ENCODE measurements around the gene NOM1. TPM values are rescaled to one million over a fixed set of nuclear protein-coding genes. Genes with fewer than 3 reads are reported as not detected.
A peak's percentile ranks its signal among the peaks of the same experiment; 100 is the strongest.
"Not testable (repeated sequence)": the region's sequence is repeated elsewhere in the genome, so short reads cannot be mapped to it uniquely, and the experiment has no call there.

The NOM1 gene
- polyA plus RNA-seq, 1 donor = 21.2 TPM

DNA sequence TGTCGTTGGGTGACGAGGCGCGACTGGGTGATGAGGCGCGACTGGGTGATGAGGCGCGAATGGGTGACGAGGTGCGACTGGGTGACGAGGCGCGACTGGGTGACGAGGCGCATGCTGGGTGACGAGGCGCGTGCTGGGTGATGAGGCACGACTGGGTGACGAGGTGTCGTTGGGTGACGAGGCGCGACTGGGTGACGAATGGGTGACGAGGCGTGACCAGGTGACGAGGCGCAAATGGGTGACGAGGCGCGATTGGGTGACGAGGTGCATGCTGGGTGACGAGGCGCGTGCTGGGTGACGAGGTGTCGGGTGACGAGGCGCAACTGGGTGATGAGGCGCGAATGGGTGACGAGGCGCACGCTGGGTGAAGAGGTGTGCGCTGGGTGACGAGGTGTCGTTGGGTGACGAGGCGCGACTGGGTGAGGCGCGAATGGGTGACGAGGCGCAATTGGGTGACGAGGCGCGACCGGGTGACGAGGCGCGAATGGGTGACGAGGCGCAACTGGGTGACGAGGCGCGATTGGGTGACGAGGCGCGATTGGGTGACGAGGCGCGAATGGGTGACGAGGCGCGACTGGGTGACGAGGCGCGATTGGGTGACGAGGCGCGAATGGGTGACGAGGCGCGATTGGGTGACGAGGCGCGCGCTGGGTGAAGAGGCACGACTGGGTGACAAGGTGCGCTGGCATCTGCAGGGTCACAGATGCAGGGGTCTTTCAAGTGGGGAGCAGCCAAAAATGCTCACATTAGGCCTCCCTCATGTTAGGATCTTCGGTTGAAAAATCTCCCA lies 7.9 kb upstream of the NOM1 start:
- Histone ChIP-seq H3K9me3 (ENCODE audit: control insufficient read depth, low read depth, low read length) (peaks cover 20% of the 10 kb centered on the region), H3K36me3 (ENCODE audit: control insufficient read depth, insufficient read depth, low read length) (no peaks in the 10 kb centered on the region), H3K27me3 (ENCODE audit: control insufficient read depth, insufficient read depth, low read length) (peaks cover 25% of the 10 kb centered on the region), H3K4me1 (ENCODE audit: control insufficient read depth, insufficient read depth, low read length) (no peaks in the 10 kb centered on the region), H3K4me3 (ENCODE audit: low read length) (no peak overlapping the region), H3K27ac (ENCODE audit: low read length) (no peak overlapping the region)
- WGBS (ENCODE audit: insufficient coverage, low lambda C conversion rate) = 99% methylated on average over 29 of the region's 92 CpGs
- no peak for DNase-seq

GRCh38 chr7:156942708-156943090 lies 6.8 kb upstream of the NOM1 start:
- peak overlapping the region; percentile 1 for H3K4me3 ChIP-seq (ENCODE audit: low read length)
- no peaks in the 10 kb centered on the region for H3K4me1 ChIP-seq (ENCODE audit: control insufficient read depth, insufficient read depth, low read length)
- peaks cover 20% of the 10 kb centered on the region for H3K9me3 ChIP-seq (ENCODE audit: control insufficient read depth, low read depth, low read length)
- H3K27ac ChIP-seq (ENCODE audit: low read length) = no peak overlapping the region
- no peaks in the 10 kb centered on the region for H3K36me3 ChIP-seq (ENCODE audit: control insufficient read depth, insufficient read depth, low read length)
- peaks cover 28% of the 10 kb centered on the region for H3K27me3 ChIP-seq (ENCODE audit: control insufficient read depth, insufficient read depth, low read length)
- WGBS (ENCODE audit: insufficient coverage, low lambda C conversion rate) = no CpG with 5 or more reads among the region's 24 CpGs
- no peak for DNase-seq

GRCh38 chr7:156943091-156944041 lies 6.1 kb upstream of the NOM1 start:
- Histone ChIP-seq H3K4me1 (ENCODE audit: control insufficient read depth, insufficient read depth, low read length) (no peaks in the 10 kb centered on the region), H3K27me3 (ENCODE audit: control insufficient read depth, insufficient read depth, low read length) (peaks cover 28% of the 10 kb centered on the region), H3K27ac (ENCODE audit: low read length) (no peak overlapping the region), H3K4me3 (ENCODE audit: low read length) (peak overlapping the region; percentile 1), H3K9me3 (ENCODE audit: control insufficient read depth, low read depth, low read length) (peaks cover 20% of the 10 kb centered on the region), H3K36me3 (ENCODE audit: control insufficient read depth, insufficient read depth, low read length) (no peaks in the 10 kb centered on the region)
- DNase-seq = no peak
- no CpG with 5 or more reads among the region's 36 CpGs for WGBS (ENCODE audit: insufficient coverage, low lambda C conversion rate)

GRCh38 chr7:156944876-156945275 lies 4.6 kb upstream of the NOM1 start:
- Histone ChIP-seq H3K27ac (ENCODE audit: low read length) (no peak overlapping the region), H3K9me3 (ENCODE audit: control insufficient read depth, low read depth, low read length) (peaks cover 20% of the 10 kb centered on the region), H3K4me1 (ENCODE audit: control insufficient read depth, insufficient read depth, low read length) (no peaks in the 10 kb centered on the region), H3K36me3 (ENCODE audit: control insufficient read depth, insufficient read depth, low read length) (no peaks in the 10 kb centered on the region), H3K4me3 (ENCODE audit: low read length) (no peak overlapping the region), H3K27me3 (ENCODE audit: control insufficient read depth, insufficient read depth, low read length) (peaks cover 32% of the 10 kb centered on the region)
- no peak for DNase-seq
- no CpG with 5 or more reads among the region's 9 CpGs for WGBS (ENCODE audit: insufficient coverage, low lambda C conversion rate)

DNA sequence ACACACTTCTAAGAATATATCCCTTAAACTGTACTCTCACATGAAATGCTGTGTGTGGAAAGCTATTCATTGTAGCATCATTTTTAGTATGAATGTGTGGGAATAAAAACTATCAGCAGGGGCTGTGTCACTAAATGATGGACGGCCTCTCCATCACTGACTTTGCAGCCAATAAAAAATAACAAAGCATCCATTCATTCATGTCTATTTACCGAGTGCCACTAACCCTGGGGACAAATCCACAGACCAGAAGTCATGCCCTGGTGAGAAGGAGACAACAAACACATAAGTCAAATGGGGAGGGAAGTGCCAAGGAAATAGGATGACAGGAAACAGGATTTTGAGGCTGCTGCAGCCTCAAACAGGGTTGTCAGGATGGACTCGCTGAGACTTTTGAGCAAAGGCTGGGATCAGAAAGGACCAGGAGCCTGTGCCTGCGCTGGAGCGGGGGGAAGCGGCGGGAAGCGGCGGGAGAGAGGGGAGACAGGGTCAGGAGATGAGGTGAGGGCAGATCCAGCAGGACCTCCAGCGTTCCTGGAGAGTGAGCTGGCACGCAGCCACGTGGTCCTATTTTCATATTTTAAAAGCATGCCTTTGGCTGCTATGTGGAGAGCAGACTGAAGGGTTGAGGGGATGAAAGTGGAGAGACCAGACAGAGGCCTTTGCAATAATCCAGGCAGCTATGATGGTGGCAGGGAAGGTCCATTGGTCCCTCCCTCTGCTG lies 2.2 kb upstream of the NOM1 start:
- Histone ChIP-seq H3K9me3 (ENCODE audit: control insufficient read depth, low read depth, low read length) (peaks cover 4% of the 10 kb centered on the region), H3K4me1 (ENCODE audit: control insufficient read depth, insufficient read depth, low read length) (no peaks in the 10 kb centered on the region), H3K4me3 (ENCODE audit: low read length) (no peak overlapping the region), H3K27me3 (ENCODE audit: control insufficient read depth, insufficient read depth, low read length) (peaks cover 32% of the 10 kb centered on the region), H3K27ac (ENCODE audit: low read length) (no peak overlapping the region), H3K36me3 (ENCODE audit: control insufficient read depth, insufficient read depth, low read length) (peaks cover 1% of the 10 kb centered on the region)
- DNase-seq = no peak
- WGBS (ENCODE audit: insufficient coverage, low lambda C conversion rate) = no CpG with 5 or more reads among the region's 12 CpGs

DNA sequence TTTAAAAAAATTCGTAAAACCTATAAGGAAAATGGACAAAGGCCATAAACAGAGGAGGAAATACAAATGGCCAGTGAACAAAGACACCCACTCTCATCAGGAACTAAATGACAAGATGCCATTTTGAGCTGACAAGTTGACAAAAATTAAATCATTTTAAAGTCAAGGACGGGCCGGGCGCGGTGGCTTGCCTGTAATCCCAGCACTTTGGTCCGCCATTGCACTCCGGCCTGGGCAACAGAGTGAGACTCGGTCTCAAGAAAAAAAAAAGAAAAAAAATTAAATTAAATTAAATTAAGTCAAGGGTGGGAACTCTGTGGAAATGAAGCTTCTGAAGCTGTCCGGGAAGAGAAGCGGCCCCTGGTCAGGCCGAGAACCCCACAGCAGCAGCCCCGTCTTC lies 1.2 kb upstream of the NOM1 start:
- no peak for DNase-seq
- peaks cover 11% of the 10 kb centered on the region for H3K36me3 ChIP-seq (ENCODE audit: control insufficient read depth, insufficient read depth, low read length)
- 89% methylated on average over 10 of the region's 12 CpGs for WGBS (ENCODE audit: insufficient coverage, low lambda C conversion rate)
- no peaks in the 10 kb centered on the region for H3K9me3 ChIP-seq (ENCODE audit: control insufficient read depth, low read depth, low read length)
- no peak overlapping the region for H3K27ac ChIP-seq (ENCODE audit: low read length)
- peak overlapping the region; percentile 55 for H3K4me3 ChIP-seq (ENCODE audit: low read length)
- no peaks in the 10 kb centered on the region for H3K4me1 ChIP-seq (ENCODE audit: control insufficient read depth, insufficient read depth, low read length)
- peaks cover 21% of the 10 kb centered on the region for H3K27me3 ChIP-seq (ENCODE audit: control insufficient read depth, insufficient read depth, low read length)

DNA sequence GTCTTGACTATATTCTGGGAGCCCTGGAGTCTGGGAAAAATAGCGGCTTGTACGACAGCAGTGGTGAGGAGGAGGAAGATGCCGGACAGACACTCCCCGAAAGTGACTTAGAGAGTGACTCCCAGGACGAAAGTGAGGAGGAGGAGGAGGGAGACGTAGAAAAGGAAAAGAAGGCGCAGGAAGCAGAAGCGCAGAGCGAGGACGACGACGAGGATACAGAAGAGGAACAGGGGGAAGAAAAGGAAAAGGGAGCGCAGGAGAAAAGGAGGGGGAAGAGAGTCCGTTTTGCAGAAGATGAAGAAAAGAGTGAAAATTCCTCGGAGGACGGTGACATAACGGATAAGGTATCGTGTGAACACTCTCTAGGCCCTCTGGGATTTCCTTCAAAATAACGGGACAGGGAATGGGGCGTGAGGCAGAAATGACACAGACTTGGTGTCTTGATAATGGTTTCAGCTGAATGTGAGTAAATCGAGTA lies 908 bp downstream of the NOM1 start:
- Histone ChIP-seq H3K27ac (ENCODE audit: low read length) (no peak overlapping the region), H3K4me1 (ENCODE audit: control insufficient read depth, insufficient read depth, low read length) (no peaks in the 10 kb centered on the region), H3K9me3 (ENCODE audit: control insufficient read depth, low read depth, low read length) (no peaks in the 10 kb centered on the region), H3K4me3 (ENCODE audit: low read length) (peak overlapping the region; percentile 81), H3K36me3 (ENCODE audit: control insufficient read depth, insufficient read depth, low read length) (peaks cover 30% of the 10 kb centered on the region), H3K27me3 (ENCODE audit: control insufficient read depth, insufficient read depth, low read length) (peaks cover 6% of the 10 kb centered on the region)
- 2% methylated on average over 15 of the region's 21 CpGs for WGBS (ENCODE audit: insufficient coverage, low lambda C conversion rate)
- DNase-seq = peak in 1 of 2 donors; percentile 27

DNA sequence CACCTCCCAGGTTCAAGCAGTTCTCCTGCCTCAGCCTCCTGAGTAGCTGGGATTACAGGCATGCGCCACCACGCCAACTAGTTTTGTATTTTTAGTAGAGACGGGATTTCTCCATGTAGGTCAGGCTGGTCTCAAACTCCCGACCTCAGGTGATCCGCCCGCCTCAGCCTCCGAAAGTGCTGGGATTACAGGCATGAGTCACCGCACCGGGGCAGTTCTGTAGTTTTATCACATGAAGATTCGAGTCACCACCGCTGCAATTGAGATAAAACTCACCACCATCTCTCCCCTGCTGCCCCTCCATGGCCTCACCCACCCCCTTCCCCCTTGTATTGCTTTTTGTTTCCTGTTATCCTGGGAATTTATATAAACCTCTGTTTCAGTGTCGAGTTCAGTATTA lies 3.7 kb downstream of the NOM1 start:
- H3K4me1 ChIP-seq (ENCODE audit: control insufficient read depth, insufficient read depth, low read length); DNase-seq; H3K4me3 ChIP-seq (ENCODE audit: low read length); H3K27ac ChIP-seq (ENCODE audit: low read length); H3K9me3 ChIP-seq (ENCODE audit: control insufficient read depth, low read depth, low read length); H3K27me3 ChIP-seq (ENCODE audit: control insufficient read depth, insufficient read depth, low read length): not testable (repeated sequence)
- no CpG with 5 or more reads among the region's 12 CpGs for WGBS (ENCODE audit: insufficient coverage, low lambda C conversion rate)
- H3K36me3 ChIP-seq (ENCODE audit: control insufficient read depth, insufficient read depth, low read length) = peaks cover 50% of the 10 kb centered on the region

- Histone ChIP-seq H3K36me3 (ENCODE audit: control insufficient read depth, insufficient read depth, low read length) (peaks cover 62% of the 10 kb centered on the region), H3K27ac (ENCODE audit: low read length) (no peak overlapping the region), H3K9me3 (ENCODE audit: control insufficient read depth, low read depth, low read length) (no peaks in the 10 kb centered on the region), H3K27me3 (ENCODE audit: control insufficient read depth, insufficient read depth, low read length) (no peaks in the 10 kb centered on the region), H3K4me1 (ENCODE audit: control insufficient read depth, insufficient read depth, low read length) (no peaks in the 10 kb centered on the region), H3K4me3 (ENCODE audit: low read length) (no peak overlapping the region)
- no peak for DNase-seq
- no CpG with 5 or more reads among the region's 2 CpGs for WGBS (ENCODE audit: insufficient coverage, low lambda C conversion rate)
Measured at GRCh38 chr7:156954941-156955340, 5.4 kb downstream of the NOM1 start.

DNA sequence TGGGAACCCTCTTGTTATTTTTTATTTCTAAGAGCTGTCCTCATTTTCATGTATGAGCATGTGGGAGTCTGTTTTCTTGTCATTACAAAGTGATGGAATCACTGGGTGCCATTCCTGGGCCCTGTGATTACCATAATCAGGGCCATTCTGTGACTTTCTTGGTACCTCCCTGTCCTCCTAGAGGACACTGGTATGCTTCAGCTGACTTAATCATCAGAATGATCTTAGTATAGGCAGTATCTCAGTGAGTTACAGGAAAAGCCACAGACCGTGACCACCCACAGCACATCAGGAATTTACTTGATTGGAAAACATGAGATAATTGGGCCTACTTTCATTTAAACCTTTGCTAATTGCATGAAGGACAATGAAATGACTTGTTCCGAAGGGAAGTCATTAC lies 7.2 kb downstream of the NOM1 start:
- H3K27ac ChIP-seq (ENCODE audit: low read length) = no peak overlapping the region
- no peaks in the 10 kb centered on the region for H3K27me3 ChIP-seq (ENCODE audit: control insufficient read depth, insufficient read depth, low read length)
- peaks cover 76% of the 10 kb centered on the region for H3K36me3 ChIP-seq (ENCODE audit: control insufficient read depth, insufficient read depth, low read length)
- H3K4me3 ChIP-seq (ENCODE audit: low read length) = no peak overlapping the region
- no CpG with 5 or more reads among the region's 2 CpGs for WGBS (ENCODE audit: insufficient coverage, low lambda C conversion rate)
- H3K4me1 ChIP-seq (ENCODE audit: control insufficient read depth, insufficient read depth, low read length) = no peaks in the 10 kb centered on the region
- DNase-seq = no peak
- no peaks in the 10 kb centered on the region for H3K9me3 ChIP-seq (ENCODE audit: control insufficient read depth, low read depth, low read length)

All from large intestine (tissue), 3 donors.